Measurements from ENCODE around the gene HMGN2.

GRCh38 chr1:26493938-26494337 is 21.7 kb downstream of the HMGN2 start:
- TF ChIP-seq CTCF (IDR thresholded peaks at IDR 0.05) (no peak), POLR2A (IDR thresholded peaks at IDR 0.05) (no peak)

Measured in sigmoid colon (tissue), 3 donors.